T-cell (primary cell): ENCODE data around the gene ASPHD1. TPM values are rescaled to one million over a fixed set of nuclear protein-coding genes. Genes with fewer than 3 reads are reported as not detected.
A peak's percentile ranks its signal among the peaks of the same experiment; 100 is the strongest.
"Not testable (repeated sequence)": the region's sequence is repeated elsewhere in the genome, so short reads cannot be mapped to it uniquely, and the experiment has no call there.

Experiments
- ATAC-seq, 4 experiments: fragments of 200-7000 bp in 3 of 4; fragments of 150-1000 bp in 1 of 4; cut with Tn5 transposase; replicated peaks in 1 of 4; 1 replicate in 3 of 4; 2 replicates in 1 of 4; pipeline ENCODE4 v1.10.0; 2021; ENCODE audit warnings: moderate library complexity in 3 of 4, mild to moderate bottlenecking in 2 of 4, moderate number of reproducible peaks in 1 of 4
- CTCF ChIA-PET, 2 donors: fragments of 300-600 bp; sonication (Branson Sonifier 250); formaldehyde crosslinking; loops; one replicate each; lab custom pipeline; 2022; ENCODE audit warnings: antibody characterized with exemption in 2 of 2; lab: Charles Lee
- POLR2A ChIA-PET, 2 donors: fragments of 300-600 bp; sonication (Branson Sonifier 250); formaldehyde crosslinking; loops; one replicate each; lab custom pipeline; 2022; ENCODE audit warnings: antibody characterized with exemption in 2 of 2; lab: Charles Lee
- DNase-seq, 35 experiments: peaks; one replicate each; pipeline versions ENCODE4 v3.0.0 to v3.0.0-alpha.2; 2013 to 2023
- H3K27ac ChIP-seq: one replicate; pipeline ENCODE4 v1.5.1; 2013; ENCODE audit warnings: low read length
- H3K27me3 ChIP-seq, 2 experiments: replicated peaks in 1 of 2; 1 replicate in 1 of 2; 2 replicates in 1 of 2; pipeline versions ENCODE4 v1.6.1 to v1.7.0; 2013; ENCODE audit warnings: low read length in 1 of 2, mixed read lengths in 1 of 2; ENCODE audit not compliant: control insufficient read depth in 2 of 2, insufficient read depth in 2 of 2; ENCODE audit errors: extremely low read depth in 1 of 2
- H3K36me3 ChIP-seq, 2 donors: 1 replicate in 1 of 2; 2 replicates in 1 of 2; pipeline versions ENCODE4 v1.6.1 to v1.7.0; 2013; ENCODE audit warnings: low read length in 1 of 2; ENCODE audit not compliant: control insufficient read depth in 2 of 2, insufficient read depth in 1 of 2; ENCODE audit errors: extremely low read depth in 1 of 2
- H3K4me1 ChIP-seq, 2 experiments: 1 replicate in 1 of 2; 2 replicates in 1 of 2; pipeline versions ENCODE4 v1.6.1 to v1.7.0; 2013; ENCODE audit warnings: low read length in 2 of 2, mixed read lengths in 1 of 2; ENCODE audit not compliant: insufficient read depth in 2 of 2, control insufficient read depth in 1 of 2; ENCODE audit errors: extremely low read depth in 1 of 2
- H3K4me3 ChIP-seq, 2 donors: 1 replicate in 1 of 2; 2 replicates in 1 of 2; pipeline versions ENCODE4 v1.5.1 to v1.7.0; 2013; ENCODE audit warnings: mild to moderate bottlenecking in 2 of 2, low read length in 1 of 2, moderate library complexity in 1 of 2; ENCODE audit not compliant: control insufficient read depth in 1 of 2; ENCODE audit errors: extremely low read depth in 1 of 2
- H3K9me3 ChIP-seq: 2 replicates; pipeline ENCODE4 v1.7.0; 2013
- H3K27ac Mint-ChIP-seq, 2 donors: one replicate each; pipeline ENCODE4 v1.8.0; 2020 to 2021; ENCODE audit warnings: mild to moderate bottlenecking in 2 of 2, mixed read lengths in 2 of 2
- H3K27me3 Mint-ChIP-seq, 2 donors: one replicate each; pipeline ENCODE4 v1.8.0; 2021 to 2022; ENCODE audit warnings: mixed read lengths in 2 of 2
- H3K36me3 Mint-ChIP-seq: one replicate; pipeline ENCODE4 v1.8.0; 2021; ENCODE audit warnings: mixed read lengths
- H3K4me1 Mint-ChIP-seq, 3 donors: one replicate each; pipeline ENCODE4 v1.8.0; 2020 to 2022; ENCODE audit warnings: mixed read lengths in 3 of 3, mild to moderate bottlenecking in 1 of 3
- H3K4me3 Mint-ChIP-seq, 3 donors: one replicate each; pipeline ENCODE4 v1.8.0; 2020 to 2022; ENCODE audit warnings: mild to moderate bottlenecking in 3 of 3, mixed read lengths in 3 of 3, moderate library complexity in 3 of 3
- H3K9me3 Mint-ChIP-seq, 3 donors: one replicate each; pipeline ENCODE4 v1.8.0; 2020 to 2022; ENCODE audit warnings: mixed read lengths in 3 of 3
- WGBS: methylation state at CpG from one replicate; pipeline ENCODE4 v1.1.5; 2013; ENCODE audit warnings: missing lambda C conversion rate; ENCODE audit not compliant: insufficient coverage; 5-methylcytosine and 5-hydroxymethylcytosine counted together
- total RNA-seq, 35 experiments: library from RNA in 6 of 35; stranded (reverse) in 6 of 35; fragments of 120-200 nt in 1 of 35; gene quantifications; one replicate each; pipeline versions ENCODE4 v1.2.1 to v1.2.4 and lab custom pipeline; 2013 to 2026

ASPHD1 gene
- total RNA-seq, 5 donors from 2014 or later (not counting 1 experiment from before 2014, with no cell fraction given) = not detected

DNA sequence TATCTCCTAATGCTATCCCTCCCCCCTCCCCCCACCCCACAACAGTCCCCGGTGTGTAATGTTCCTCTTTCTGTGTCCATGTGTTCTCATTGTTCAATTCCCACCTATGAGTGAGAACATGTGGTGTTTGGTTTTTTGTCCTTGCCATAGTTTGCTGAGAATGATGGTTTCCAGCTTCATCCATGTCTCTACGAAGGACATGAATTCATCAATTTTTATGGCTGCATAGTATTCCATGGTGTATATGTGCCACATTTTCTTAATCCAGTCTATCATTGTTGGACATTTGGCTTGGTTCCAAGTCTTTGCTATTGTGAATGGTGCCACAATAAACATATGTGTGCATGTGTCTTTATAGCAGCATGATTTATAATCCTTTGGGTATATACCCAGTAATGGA, 31.5 kb downstream of the ASPHD1 start:
- H3K4me3 ChIP-seq, CTCF ChIA-PET, H3K36me3 ChIP-seq, POLR2A ChIA-PET, H3K4me3 Mint-ChIP-seq, H3K9me3 ChIP-seq, H3K27ac Mint-ChIP-seq, H3K27ac ChIP-seq, H3K36me3 Mint-ChIP-seq, ATAC-seq, H3K9me3 Mint-ChIP-seq, H3K4me1 ChIP-seq, H3K27me3 ChIP-seq, DNase-seq: not testable (repeated sequence)
- peaks cover 5 to 13% (median 10%) of the 10 kb centered on the region in 3 donors for H3K4me1 Mint-ChIP-seq
- no CpG with 5 or more reads among the region's 2 CpGs for WGBS
- peaks cover 0 to 11% of the 10 kb centered on the region in 2 donors for H3K27me3 Mint-ChIP-seq

DNA sequence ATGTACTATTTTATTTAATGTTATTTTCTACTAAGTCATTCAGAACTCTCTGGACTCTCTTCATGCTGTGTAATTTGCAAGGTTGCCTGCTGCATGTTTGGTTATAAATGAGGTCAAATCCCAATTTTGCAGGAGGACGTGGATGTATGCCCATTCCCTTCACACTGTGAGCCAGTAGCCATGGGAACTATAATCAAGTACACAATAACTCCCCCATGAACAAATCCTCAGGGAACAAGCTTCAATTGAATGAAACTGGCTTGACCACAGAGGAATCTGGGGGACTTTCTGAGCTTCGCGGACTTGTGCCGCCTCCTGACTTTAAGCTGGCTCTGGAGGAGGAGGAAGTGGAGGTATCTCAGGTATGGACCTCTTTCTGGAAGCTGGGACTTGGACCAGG, 40.4 kb downstream of the ASPHD1 start:
- ATAC-seq (no peak), DNase-seq (no peak)
- H3K36me3 Mint-ChIP-seq = no peaks in the 10 kb centered on the region
- WGBS = 82% methylated on average over 4 of the region's 4 CpGs
- no peak overlapping the region for H3K4me3 ChIP-seq
- ChIA-PET CTCF (no interaction called here), POLR2A (no interaction called here)
- H3K27me3 ChIP-seq = peaks cover 0 to 13% of the 10 kb centered on the region in 2 experiments
- H3K9me3 ChIP-seq = no peaks in the 10 kb centered on the region
- H3K4me3 Mint-ChIP-seq = no peak overlapping the region
- H3K4me1 Mint-ChIP-seq = peaks cover 2 to 12% (median 7%) of the 10 kb centered on the region in 3 donors
- no peak overlapping the region for H3K27ac ChIP-seq
- no peak overlapping the region for H3K27ac Mint-ChIP-seq
- no peaks in the 10 kb centered on the region for H3K9me3 Mint-ChIP-seq
- H3K27me3 Mint-ChIP-seq = peaks cover 0 to 14% of the 10 kb centered on the region in 2 donors
- H3K4me1 ChIP-seq = no peaks in the 10 kb centered on the region
- H3K36me3 ChIP-seq = no peaks in the 10 kb centered on the region

DNA sequence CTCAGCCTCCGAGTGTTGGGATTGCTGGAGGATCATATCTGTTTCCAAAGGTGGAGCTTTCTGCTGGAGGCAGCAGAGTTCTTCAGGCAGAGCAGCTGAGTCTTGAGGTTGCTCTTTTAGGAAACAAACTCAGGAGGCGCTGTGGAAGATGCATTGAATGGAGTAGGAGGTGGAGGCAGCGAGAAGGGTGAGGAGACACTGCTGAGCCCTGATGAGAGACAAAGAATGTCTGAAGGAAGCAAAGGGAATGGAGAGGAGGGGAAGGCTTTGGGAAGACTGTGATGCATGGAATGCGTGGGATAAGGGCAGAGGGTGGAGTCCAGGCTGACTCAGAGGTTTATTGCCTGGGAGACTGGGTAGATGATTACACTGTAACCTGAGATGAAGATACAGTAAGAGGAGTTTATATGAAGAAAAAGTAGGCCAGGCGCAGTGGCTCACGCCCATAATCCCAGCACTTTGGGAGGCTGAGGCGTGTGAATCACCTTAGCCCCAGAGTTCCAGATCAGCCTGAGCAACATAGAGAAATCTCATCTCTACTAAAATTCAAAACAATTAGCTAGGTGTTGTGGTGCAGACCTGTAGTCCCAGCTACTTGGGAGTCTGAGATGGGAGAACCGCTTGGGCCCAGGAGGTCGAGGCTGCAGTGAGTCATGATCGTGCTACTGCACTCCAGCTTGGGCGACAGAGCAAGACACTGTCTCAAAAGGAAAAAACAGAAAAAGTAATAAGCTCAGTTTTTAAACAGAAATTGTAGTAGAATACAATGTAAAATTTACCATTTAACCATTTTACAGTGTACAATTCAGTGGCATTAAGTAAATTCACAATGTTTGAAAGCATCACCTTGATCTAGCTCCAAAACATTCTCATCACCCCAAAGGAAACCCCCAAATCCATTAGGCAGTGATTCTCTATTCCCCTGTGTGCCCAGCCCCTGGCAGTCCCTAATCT, 43.8 kb downstream of the ASPHD1 start:
- peaks cover 2 to 12% (median 7%) of the 10 kb centered on the region in 3 donors for H3K4me1 Mint-ChIP-seq
- no peaks in the 10 kb centered on the region for H3K36me3 ChIP-seq
- H3K27me3 ChIP-seq = peaks cover 0 to 13% of the 10 kb centered on the region in 2 experiments
- no peaks in the 10 kb centered on the region for H3K4me1 ChIP-seq
- H3K4me3 ChIP-seq = no peak overlapping the region
- ATAC-seq (no peak), DNase-seq (no peak)
- no peaks in the 10 kb centered on the region for H3K9me3 ChIP-seq
- no peaks in the 10 kb centered on the region for H3K36me3 Mint-ChIP-seq
- no peak overlapping the region for H3K4me3 Mint-ChIP-seq
- H3K27me3 Mint-ChIP-seq = peaks cover 0 to 9% of the 10 kb centered on the region in 2 donors
- H3K27ac ChIP-seq = no peak overlapping the region
- H3K9me3 Mint-ChIP-seq = no peaks in the 10 kb centered on the region
- peak overlapping the region in 1 of 2 donors; percentile 16 for H3K27ac Mint-ChIP-seq
- ChIA-PET POLR2A (no interaction called here), CTCF (no interaction called here)
- 90% methylated on average over 6 of the region's 11 CpGs for WGBS

DNA sequence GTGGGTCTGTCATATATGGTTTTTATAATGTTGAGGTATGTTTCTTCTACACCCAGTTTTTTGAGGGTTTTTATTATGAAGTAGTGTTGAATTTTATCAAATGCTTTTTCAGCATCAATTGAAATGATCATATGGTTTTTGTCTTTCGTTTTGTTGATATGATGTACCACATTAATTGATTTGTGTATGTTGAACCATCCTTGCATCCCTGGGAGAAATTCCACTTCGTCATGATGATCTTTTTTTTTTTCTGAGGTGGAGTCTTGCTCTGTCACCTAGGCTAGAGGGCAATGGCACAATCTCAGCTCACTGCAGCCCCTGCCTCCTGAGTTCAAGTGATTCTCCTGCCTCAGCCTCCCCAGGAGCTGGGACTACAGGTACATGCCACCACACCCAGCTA, 47.6 kb downstream of the ASPHD1 start:
- no peak for DNase-seq
- Histone ChIP-seq H3K27ac (no peak overlapping the region), H3K9me3 (no peaks in the 10 kb centered on the region), H3K4me1 (no peaks in the 10 kb centered on the region), H3K27me3 (peaks cover 0 to 11% of the 10 kb centered on the region in 2 experiments), H3K4me3 (no peak overlapping the region), H3K36me3 (no peaks in the 10 kb centered on the region)
- Mint-ChIP-seq H3K9me3 (peaks cover 0 to 11% (median 2%) of the 10 kb centered on the region in 3 donors), H3K27ac (no peak overlapping the region), H3K4me1 (peaks cover 0 to 9% (median 3%) of the 10 kb centered on the region in 3 donors), H3K4me3 (no peak overlapping the region), H3K36me3 (no peaks in the 10 kb centered on the region), H3K27me3 (no peaks in the 10 kb centered on the region)
- ChIA-PET CTCF (interaction anchor here (0.6 to 0.8 kb wide), 3 partner anchors 13 to 668 kb away, joined by 3 to 11 read pairs (median 4); no protein-coding TSS in a partner anchor), POLR2A (no interaction called here)
- 40% methylated on average over 1 of the region's 2 CpGs for WGBS
- ATAC-seq = no peak

DNA sequence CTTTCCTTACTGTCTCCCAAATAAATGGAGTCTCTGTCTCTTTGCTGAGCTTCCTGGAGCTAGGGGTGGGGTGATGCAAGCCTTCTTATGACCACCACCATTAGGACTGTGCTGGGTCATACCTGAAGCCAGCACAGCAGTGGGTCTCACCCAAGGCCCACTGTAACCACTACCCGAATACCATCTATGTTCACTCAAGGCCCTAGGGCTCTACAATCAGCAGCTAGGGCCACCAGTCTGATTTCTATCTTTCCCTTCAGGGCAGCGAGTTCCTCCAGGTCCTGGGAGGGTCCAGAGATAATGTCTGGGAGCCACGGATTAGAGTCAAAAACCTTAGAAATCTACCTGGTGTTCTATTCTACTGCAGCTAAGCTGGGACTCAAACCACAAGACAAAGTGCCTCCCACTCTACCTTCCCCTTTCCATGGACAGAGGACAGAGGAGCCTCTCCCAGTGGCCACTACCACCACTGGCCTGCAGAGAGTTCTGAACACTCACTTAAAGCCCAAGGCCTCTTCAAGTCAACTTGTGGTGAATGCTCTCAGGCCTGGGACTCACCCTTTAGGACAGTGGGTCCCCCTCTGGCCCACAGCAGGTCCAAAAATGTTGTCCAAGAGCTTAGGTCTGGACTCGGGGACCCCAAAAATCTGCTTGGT, 50.6 kb downstream of the ASPHD1 start:
- Histone ChIP-seq H3K36me3 (no peaks in the 10 kb centered on the region), H3K4me1 (no peaks in the 10 kb centered on the region), H3K27me3 (peaks cover 0 to 15% of the 10 kb centered on the region in 2 experiments), H3K27ac (no peak overlapping the region), H3K9me3 (no peaks in the 10 kb centered on the region), H3K4me3 (no peak overlapping the region)
- ChIA-PET CTCF (no interaction called here), POLR2A (no interaction called here)
- ATAC-seq = no peak
- Mint-ChIP-seq H3K9me3 (peaks cover 0 to 11% (median 2%) of the 10 kb centered on the region in 3 donors), H3K27ac (no peak overlapping the region), H3K4me3 (no peak overlapping the region), H3K4me1 (no peaks in the 10 kb centered on the region), H3K36me3 (no peaks in the 10 kb centered on the region), H3K27me3 (peaks cover 0 to 3% of the 10 kb centered on the region in 2 donors)
- no peak for DNase-seq
- 100% methylated on average over 2 of the region's 4 CpGs for whole genome bisulfite sequencing

DNA sequence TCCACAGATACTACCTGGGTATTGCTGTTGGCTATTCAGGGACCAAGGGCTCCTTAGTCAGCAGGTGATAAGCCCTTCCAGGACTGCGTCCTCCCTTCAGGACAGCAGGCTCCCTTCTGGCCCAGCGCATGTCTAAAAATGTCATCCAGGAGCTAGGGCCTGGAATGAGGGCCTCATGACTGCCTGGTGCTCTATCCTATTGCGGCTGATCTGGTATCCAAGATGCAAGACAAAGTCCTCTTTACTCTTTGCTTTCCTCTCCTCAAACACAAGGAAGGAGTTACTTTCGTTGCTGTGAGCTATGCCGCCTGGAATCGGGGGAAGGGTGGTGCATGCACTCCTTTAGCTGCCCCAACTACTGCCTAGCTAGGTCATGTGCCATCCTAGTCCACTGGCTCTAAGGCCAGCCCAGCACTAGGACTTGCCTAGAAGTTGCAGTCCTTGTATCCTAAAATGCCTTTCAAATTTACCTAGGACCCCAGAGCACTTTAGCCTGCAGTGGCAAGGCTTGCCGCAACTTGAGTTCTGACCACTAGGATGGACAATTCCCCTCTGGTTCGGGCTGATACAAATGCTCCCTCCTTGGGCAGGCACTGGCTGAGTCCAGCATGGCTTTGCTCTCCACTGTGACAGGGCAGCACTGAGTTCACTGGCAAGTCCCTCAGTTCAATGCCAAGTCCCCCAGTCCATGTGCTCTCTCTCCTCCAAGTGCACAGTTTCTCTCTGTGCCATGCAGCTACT, 51.5 kb downstream of the ASPHD1 start:
- H3K27me3 Mint-ChIP-seq = peaks cover 0 to 3% of the 10 kb centered on the region in 2 donors
- POLR2A ChIA-PET = no interaction called here

More for the DNA sequence above, 51.5 kb downstream of the ASPHD1 start:
- DNase-seq (no peak), ATAC-seq (no peak)
- Histone ChIP-seq H3K9me3 (no peaks in the 10 kb centered on the region), H3K27ac (no peak overlapping the region), H3K4me1 (no peaks in the 10 kb centered on the region), H3K4me3 (no peak overlapping the region), H3K27me3 (peaks cover 0 to 17% of the 10 kb centered on the region in 2 experiments), H3K36me3 (no peaks in the 10 kb centered on the region)
- no peak overlapping the region for H3K4me3 Mint-ChIP-seq
- 92% methylated on average over 8 of the region's 8 CpGs for WGBS
- H3K9me3 Mint-ChIP-seq = peaks cover 0 to 11% (median 2%) of the 10 kb centered on the region in 3 donors
- CTCF ChIA-PET = no interaction called here
- no peaks in the 10 kb centered on the region for H3K36me3 Mint-ChIP-seq
- no peak overlapping the region for H3K27ac Mint-ChIP-seq
- no peaks in the 10 kb centered on the region for H3K4me1 Mint-ChIP-seq
